GM23338 (cell line): ENCODE data around the gene SERPINA9. TPM values are rescaled to one million over a fixed set of nuclear protein-coding genes. Genes with fewer than 3 reads are reported as not detected.

Experiments
- ATAC-seq: fragments of 200-7000 bp; cut with Tn5 transposase; 3 replicates; pipeline ENCODE4 v1.9.1; 2020
- DNase-seq: peaks from one replicate; pipeline ENCODE4 v3.0.0-alpha.2; 2015; ENCODE audit warnings: low spot score
- H2AFZ ChIP-seq: fragments of 200-600 bp; sonication (generic); 2 replicates; pipeline ENCODE4 v1.8.0; 2016; ENCODE audit warnings: antibody characterized with exemption, mild to moderate bottlenecking, moderate library complexity
- H3F3A ChIP-seq: fragments of 200-600 bp; sonication (generic); replicated peaks from 2 replicates; pipeline ENCODE4 v1.8.0; 2017; ENCODE audit warnings: antibody characterized with exemption, mixed run types, low read depth
- H3K27ac ChIP-seq: fragments of 200-600 bp; sonication (generic); 2 replicates; pipeline ENCODE4 v1.6.1; 2016; ENCODE audit warnings: low read depth
- H3K27me3 ChIP-seq: fragments of 200-600 bp; sonication (generic); 2 replicates; pipeline ENCODE4 v1.8.0; 2016; ENCODE audit warnings: mild to moderate bottlenecking, mixed run types, moderate library complexity; ENCODE audit not compliant: insufficient read depth
- H3K36me3 ChIP-seq: fragments of 200-600 bp; sonication (generic); 2 replicates; pipeline ENCODE4 v1.8.0; 2016; ENCODE audit warnings: mild to moderate bottlenecking; ENCODE audit not compliant: insufficient read depth
- H3K4me1 ChIP-seq: fragments of 200-600 bp; sonication (generic); 2 replicates; pipeline ENCODE4 v1.8.0; 2016; ENCODE audit warnings: mild to moderate bottlenecking, moderate library complexity; ENCODE audit not compliant: insufficient read depth
- H3K4me2 ChIP-seq: fragments of 200-600 bp; sonication (generic); 2 replicates; pipeline ENCODE4 v1.7.1; 2017; ENCODE audit warnings: mixed run types
- H3K4me3 ChIP-seq: fragments of 200-600 bp; sonication (generic); 2 replicates; pipeline ENCODE4 v1.6.1; 2016; ENCODE audit warnings: mixed run types
- H3K79me2 ChIP-seq: fragments of 200-600 bp; sonication (generic); replicated peaks from 2 replicates; pipeline ENCODE4 v1.8.0; 2017; ENCODE audit warnings: mild to moderate bottlenecking; ENCODE audit not compliant: insufficient read depth
- H3K9me2 ChIP-seq: fragments of 200-600 bp; sonication (generic); 2 replicates; pipeline ENCODE4 v1.8.0; 2017; ENCODE audit not compliant: insufficient read depth
- H4K20me1 ChIP-seq: fragments of 200-600 bp; sonication (generic); replicated peaks from 2 replicates; pipeline ENCODE4 v1.8.0; 2017; ENCODE audit warnings: mild to moderate bottlenecking; ENCODE audit not compliant: insufficient read depth
- H3K27ac Mint-ChIP-seq: 2 replicates; pipeline ENCODE4 v1.8.0; 2020; ENCODE audit warnings: inconsistent platforms, mild to moderate bottlenecking, moderate library complexity, mixed read lengths
- H3K27me3 Mint-ChIP-seq: 3 replicates; pipeline ENCODE4 v1.8.0; 2022; ENCODE audit warnings: low read depth, mild to moderate bottlenecking, moderate library complexity, mixed read lengths, inconsistent platforms; ENCODE audit not compliant: insufficient read depth, poor library complexity
- H3K36me3 Mint-ChIP-seq: 3 replicates; pipeline ENCODE4 v1.8.0; 2021; ENCODE audit warnings: low read depth, mild to moderate bottlenecking, inconsistent platforms, moderate library complexity, mixed read lengths
- H3K4me1 Mint-ChIP-seq: 3 replicates; pipeline ENCODE4 v1.8.0; 2020; ENCODE audit warnings: mild to moderate bottlenecking, inconsistent platforms, mixed read lengths
- H3K4me3 Mint-ChIP-seq: 3 replicates; pipeline ENCODE4 v1.8.0; 2021; ENCODE audit warnings: moderate library complexity, mild to moderate bottlenecking, inconsistent platforms, mixed read lengths
- H3K9me3 Mint-ChIP-seq: 3 replicates; pipeline ENCODE4 v1.8.0; 2020; ENCODE audit warnings: moderate library complexity, mild to moderate bottlenecking, inconsistent platforms, mixed read lengths
- CREB1 ChIP-seq: fragments of 250-450 bp; sonication (Bioruptor Pico); IDR thresholded peaks from 2 replicates; pipeline ENCODE4 v1.5.0; 2020; ENCODE audit warnings: low read depth, mild to moderate bottlenecking, moderate library complexity
- CTCF ChIP-seq, 2 experiments: fragments of 200-600 bp in 1 of 2; sonication (generic) in 1 of 2; conservative IDR thresholded peaks; 2 replicates each; pipeline versions ENCODE4 v1.5.1 to v1.6.1; 2016 to 2017; ENCODE audit warnings: antibody characterized with exemption in 2 of 2, low read depth in 2 of 2, mild to moderate bottlenecking in 2 of 2, moderate library complexity in 1 of 2
- ETS1 ChIP-seq: IDR thresholded peaks from 2 replicates; pipeline ENCODE4 v1.6.1; 2016; ENCODE audit warnings: antibody characterized with exemption
- EZH2 ChIP-seq: fragments of 200-600 bp; sonication (generic); IDR thresholded peaks from one replicate; pipeline ENCODE4 v1.8.0; 2017; ENCODE audit warnings: antibody characterized with exemption, mild to moderate bottlenecking, low read depth; ENCODE audit not compliant: unreplicated experiment
- EZH2phosphoT487 ChIP-seq: fragments of 200-600 bp; sonication (generic); IDR thresholded peaks from one replicate; pipeline ENCODE4 v1.8.1; 2018; ENCODE audit warnings: antibody characterized with exemption; ENCODE audit not compliant: unreplicated experiment
- JUNB ChIP-seq: IDR thresholded peaks from one replicate; pipeline ENCODE4 v1.6.1; 2016; ENCODE audit warnings: antibody characterized with exemption; ENCODE audit not compliant: unreplicated experiment
- NANOG ChIP-seq: IDR thresholded peaks from 2 replicates; pipeline ENCODE4 v1.6.1; 2016; ENCODE audit warnings: antibody characterized with exemption, borderline replicate concordance
- POLR2AphosphoS5 ChIP-seq: IDR thresholded peaks from 2 replicates; pipeline ENCODE4 v1.6.1; 2016; ENCODE audit warnings: antibody characterized with exemption, low read depth
- REST ChIP-seq: IDR thresholded peaks from one replicate; pipeline ENCODE4 v1.6.1; 2018; ENCODE audit warnings: antibody characterized with exemption; ENCODE audit not compliant: unreplicated experiment
- STAT1 ChIP-seq: IDR thresholded peaks from one replicate; pipeline ENCODE4 v1.6.1; 2016; ENCODE audit warnings: antibody characterized with exemption; ENCODE audit not compliant: unreplicated experiment
- ZNF114 ChIP-seq: fragments of 250-450 bp; sonication (Bioruptor Pico); IDR thresholded peaks from 2 replicates; pipeline ENCODE4 v1.5.0; 2020; ENCODE audit warnings: mild to moderate bottlenecking, moderate library complexity
- ZNF331 ChIP-seq: fragments of 250-450 bp; sonication (Bioruptor Pico); IDR thresholded peaks from 2 replicates; pipeline ENCODE4 v1.5.0; 2020; ENCODE audit warnings: low read depth, mild to moderate bottlenecking, moderate library complexity
- ZNF462 ChIP-seq: fragments of 250-450 bp; sonication (Bioruptor Pico); IDR thresholded peaks from 2 replicates; pipeline ENCODE4 v1.5.0; 2020; ENCODE audit warnings: mild to moderate bottlenecking, moderate library complexity
- polyA plus RNA-seq: library from polyadenylated mRNA; unstranded; fragments of >200 nt; fragmentation: Nextera tagmentation; extraction: Ambion mirVana; gene quantifications from 2 replicates; pipeline ENCODE4 v1.2.1, GENCODE V29; 2016
- total RNA-seq: library from RNA; depleted of rRNA; stranded (reverse); fragments of >200 nt; shearing (Covaris generic); gene quantifications from 2 replicates; pipeline ENCODE4 v1.2.3, GENCODE V29; 2014

Gene SERPINA9
- total and polyA plus RNA-seq, 2 experiments from 2014 or later = not detected

GRCh38 chr14:94514351-94514750 is 38.4 kb upstream of the SERPINA9 start:
- Mint-ChIP-seq H3K4me1 (peaks cover 12% of the 10 kb centered on the region; the same call in 2 of the 3 replicates), H3K4me3 (no peak overlapping the region), H3K27me3 (peaks cover 9% of the 10 kb centered on the region), H3K27ac (no peak overlapping the region; the same call in 1 of the 2 replicates), H3K36me3 (peaks cover 7% of the 10 kb centered on the region), H3K9me3 (peaks cover 7% of the 10 kb centered on the region)
- no peaks in the 10 kb centered on the region; the same call in 1 of the 2 replicates for H3K4me1 ChIP-seq
- H2AFZ ChIP-seq = no peak overlapping the region
- TF ChIP-seq EZH2 (no peak), NANOG (no peak), STAT1 (no peak), ETS1 (no peak), EZH2phosphoT487 (no peak), ZNF114 (CRISPR knock-in tag) (no peak), JUNB (no peak), CTCF (conservative IDR thresholded peaks at IDR 0.05; ENCODE audit: low read depth in 2 of 2) (no peak), CREB1 (no peak), ZNF331 (CRISPR knock-in tag) (no peak), ZNF462 (CRISPR knock-in tag) (no peak), POLR2AphosphoS5 (no peak), REST (no peak)
- no peak overlapping the region for H3K4me3 ChIP-seq
- H3K36me3 ChIP-seq = no peaks in the 10 kb centered on the region
- ATAC-seq = no peak
- H3K79me2 ChIP-seq = no peaks in the 10 kb centered on the region
- DNase-seq = no peak
- no peaks in the 10 kb centered on the region for H3K27me3 ChIP-seq
- H3K4me2 ChIP-seq = no peak overlapping the region
- H3K27ac ChIP-seq = no peak overlapping the region
- no peaks in the 10 kb centered on the region for H3F3A ChIP-seq
- no peaks in the 10 kb centered on the region for H4K20me1 ChIP-seq
- H3K9me2 ChIP-seq = peaks cover 9% of the 10 kb centered on the region
